NCI-H2171 (cell line): Measurements from ENCODE around the gene SLC25A48.
A peak's percentile ranks its signal among the peaks of the same experiment; 100 is the strongest.

Experiments used
- DNase-seq: peaks from one replicate; lab custom pipeline; 2025; lab: John Stamatoyannopoulos, UW

SLC25A48 gene, protein sequence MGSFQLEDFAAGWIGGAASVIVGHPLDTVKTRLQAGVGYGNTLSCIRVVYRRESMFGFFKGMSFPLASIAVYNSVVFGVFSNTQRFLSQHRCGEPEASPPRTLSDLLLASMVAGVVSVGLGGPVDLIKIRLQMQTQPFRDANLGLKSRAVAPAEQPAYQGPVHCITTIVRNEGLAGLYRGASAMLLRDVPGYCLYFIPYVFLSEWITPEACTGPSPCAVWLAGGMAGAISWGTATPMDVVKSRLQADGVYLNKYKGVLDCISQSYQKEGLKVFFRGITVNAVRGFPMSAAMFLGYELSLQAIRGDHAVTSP

DNA sequence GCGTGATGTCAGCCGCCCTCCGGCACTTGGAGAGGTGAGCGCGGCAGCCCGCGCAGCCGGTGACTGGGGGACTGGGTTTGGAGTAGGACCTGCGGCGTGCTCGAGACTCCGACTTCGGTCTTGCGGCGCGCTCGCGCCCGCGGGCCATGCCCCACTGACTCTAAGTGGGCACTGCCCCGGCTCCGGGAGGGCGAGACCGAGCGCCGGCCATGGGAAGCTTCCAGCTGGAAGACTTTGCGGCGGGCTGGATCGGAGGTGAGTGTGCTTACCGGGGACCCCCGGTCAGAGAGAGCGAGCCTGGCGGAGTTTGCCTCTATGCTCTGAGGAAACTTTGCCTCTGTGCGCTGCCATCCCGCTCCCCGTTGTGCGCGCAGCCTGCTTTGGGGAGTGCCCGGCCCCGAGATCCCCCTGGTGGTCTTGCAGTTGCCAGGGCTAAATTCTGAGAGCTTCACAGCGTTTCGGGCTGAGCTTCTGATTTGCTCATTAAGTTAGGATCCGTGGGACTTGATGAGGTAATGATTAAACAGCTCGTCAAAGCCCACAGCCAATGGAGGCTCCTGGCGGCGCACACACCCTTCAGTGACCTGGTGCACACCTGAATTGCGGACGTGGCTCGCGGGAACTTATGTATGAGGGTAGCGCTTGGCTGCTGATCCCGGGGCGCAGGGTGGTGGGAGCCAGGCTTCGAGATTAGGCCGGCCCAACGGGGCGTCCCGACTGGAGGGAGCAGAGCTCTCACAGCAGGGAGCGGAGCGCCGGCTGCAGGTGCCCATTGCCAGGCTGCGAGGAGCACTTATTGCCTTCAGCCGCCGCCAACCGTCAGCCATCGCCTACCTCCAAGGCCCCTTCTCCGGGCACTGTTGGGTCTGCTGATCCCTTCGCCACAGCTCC lies at the start of gene SLC25A48:
TSS of gene SLC25A48 (plus strand) at position 25 of the 891 bp plus-strand sequence. CDS start at position 210, 185 bp downstream.
- DNase-seq = peak; percentile 70

DNA sequence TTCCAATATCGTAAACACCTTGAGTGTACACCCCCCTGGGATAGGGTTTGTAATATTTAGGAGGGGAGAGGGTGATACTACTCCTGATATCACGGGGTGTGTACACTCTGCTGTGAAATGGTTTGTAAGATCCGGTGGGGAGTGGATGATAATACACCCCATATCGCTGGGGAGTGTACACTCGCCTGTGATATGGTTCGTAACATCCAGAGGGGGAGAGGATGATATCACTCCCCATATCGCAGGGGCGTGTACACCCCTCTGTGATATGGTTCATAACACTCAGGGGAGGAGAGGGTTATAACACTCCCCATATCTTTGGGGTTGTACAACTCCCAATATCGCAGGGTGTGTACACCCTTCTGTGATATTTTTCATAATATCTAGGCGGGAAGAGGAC lies 33.8 kb upstream of the SLC25A48 start:
- no peak for DNase-seq

DNA sequence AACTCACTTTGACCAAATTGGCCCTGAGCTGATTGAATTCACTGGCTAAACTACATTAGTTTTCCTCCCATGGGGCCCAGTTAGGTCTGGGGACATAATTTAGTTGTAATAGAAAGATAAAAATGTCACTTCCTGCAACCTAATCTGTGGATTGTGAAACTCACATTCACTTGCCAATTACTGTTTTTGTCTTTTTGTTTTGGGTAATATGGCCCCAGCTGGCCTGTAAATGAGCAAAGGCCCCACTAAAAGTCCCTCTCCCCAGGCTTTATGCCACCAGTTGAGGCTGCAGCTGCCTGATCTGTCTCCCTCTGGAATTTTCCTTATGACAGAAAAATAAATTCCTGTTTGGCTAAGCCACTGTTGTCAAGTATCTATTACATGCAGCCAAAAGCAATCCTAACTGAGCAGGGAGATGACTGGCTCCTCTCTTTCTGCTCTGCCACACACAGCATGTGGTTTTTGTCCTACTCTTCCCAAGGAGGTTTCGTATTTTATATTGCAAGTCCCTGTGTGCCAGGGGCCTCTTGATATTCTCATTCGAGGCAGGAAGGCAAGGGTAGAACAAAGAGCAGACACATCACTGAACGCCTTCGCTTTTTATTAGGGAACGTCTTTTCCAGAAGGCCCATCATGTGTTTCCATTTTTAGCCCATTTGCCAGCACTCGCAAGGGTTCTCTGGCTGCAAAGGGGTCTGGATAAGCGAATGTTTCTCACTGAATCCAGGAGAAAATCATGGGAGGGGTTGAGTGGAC lies 24.1 kb upstream of the SLC25A48 start:
- DNase-seq = no peak

DNA sequence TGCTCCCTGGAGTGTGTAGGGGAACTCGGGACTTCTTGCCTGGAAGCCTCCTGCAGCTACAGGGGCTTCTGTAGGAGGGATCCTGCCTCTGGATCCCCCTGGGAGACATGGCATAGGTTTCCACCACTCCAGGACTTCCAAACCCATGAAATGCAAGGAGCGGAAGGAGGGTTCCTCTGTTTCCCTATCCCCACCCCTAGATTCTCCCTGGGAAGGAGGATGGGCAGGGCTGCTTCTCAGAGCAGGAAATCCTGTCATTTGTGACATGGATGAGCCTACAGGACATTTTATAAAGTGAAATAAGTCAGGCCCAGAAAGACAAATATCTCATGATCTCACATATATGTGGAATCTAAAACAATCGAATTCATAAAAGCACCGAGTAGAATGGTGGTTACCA lies 23.5 kb upstream of the SLC25A48 start:
- DNase-seq = no peak

DNA sequence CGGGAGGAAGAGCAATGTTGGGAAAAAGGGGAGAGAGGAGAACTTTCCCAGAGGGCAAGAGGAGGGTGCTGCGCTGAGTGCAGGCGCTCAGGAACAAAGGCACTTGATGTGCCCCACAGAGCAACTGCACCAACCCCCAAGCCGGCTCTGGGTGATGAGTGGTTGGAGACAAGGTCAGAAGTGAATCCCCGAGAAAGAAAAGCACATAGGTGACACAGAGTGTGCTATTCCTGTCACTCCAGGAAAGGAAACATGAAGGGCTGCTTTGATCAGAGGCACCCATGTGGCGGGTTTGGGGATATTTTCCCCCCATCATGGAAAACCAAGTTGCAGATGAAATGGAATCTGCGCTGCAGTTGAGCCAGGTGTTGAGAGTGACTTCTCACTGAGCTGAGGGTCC lies 20.7 kb upstream of the SLC25A48 start:
- no peak for DNase-seq

DNA sequence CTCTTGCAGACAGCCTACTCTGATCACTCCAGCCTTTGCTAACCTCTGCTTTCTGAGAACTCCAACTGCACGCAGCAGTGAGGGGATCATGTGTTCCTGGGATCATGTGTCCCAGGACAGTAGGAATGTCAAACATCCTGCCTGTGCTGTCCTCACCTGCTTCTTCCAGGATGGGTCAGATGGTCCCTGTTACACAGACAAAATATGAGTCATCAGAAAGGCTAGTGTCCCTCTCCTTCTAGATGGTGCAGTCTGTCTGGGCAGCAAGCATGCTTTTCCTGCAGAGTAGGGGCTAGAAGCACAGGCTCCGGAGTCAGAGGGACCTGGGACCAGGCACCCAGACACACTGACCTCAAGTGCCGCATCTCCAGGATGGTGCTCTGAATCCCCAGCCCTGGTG lies 20.1 kb upstream of the SLC25A48 start:
- DNase-seq = no peak

DNA sequence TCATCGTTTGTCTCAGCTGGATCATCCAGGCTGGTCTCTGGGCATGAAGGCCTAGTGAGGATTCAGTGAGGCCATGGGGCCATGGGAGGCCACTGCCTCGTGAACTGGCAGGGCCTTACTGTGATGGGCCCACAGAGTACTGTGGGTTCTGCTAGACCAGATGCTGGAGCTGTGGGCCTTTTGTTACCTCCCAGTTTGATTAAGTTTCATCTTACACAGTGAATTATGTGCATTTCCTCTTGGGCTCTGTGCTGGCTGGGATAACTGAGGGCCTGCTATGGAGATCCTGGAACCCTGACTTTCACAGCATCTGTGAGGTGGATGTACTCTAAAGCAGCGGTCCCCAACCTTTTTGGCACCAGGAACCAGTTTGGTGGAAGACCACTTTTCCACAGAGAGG lies 19.7 kb upstream of the SLC25A48 start:
- no peak for DNase-seq

DNA sequence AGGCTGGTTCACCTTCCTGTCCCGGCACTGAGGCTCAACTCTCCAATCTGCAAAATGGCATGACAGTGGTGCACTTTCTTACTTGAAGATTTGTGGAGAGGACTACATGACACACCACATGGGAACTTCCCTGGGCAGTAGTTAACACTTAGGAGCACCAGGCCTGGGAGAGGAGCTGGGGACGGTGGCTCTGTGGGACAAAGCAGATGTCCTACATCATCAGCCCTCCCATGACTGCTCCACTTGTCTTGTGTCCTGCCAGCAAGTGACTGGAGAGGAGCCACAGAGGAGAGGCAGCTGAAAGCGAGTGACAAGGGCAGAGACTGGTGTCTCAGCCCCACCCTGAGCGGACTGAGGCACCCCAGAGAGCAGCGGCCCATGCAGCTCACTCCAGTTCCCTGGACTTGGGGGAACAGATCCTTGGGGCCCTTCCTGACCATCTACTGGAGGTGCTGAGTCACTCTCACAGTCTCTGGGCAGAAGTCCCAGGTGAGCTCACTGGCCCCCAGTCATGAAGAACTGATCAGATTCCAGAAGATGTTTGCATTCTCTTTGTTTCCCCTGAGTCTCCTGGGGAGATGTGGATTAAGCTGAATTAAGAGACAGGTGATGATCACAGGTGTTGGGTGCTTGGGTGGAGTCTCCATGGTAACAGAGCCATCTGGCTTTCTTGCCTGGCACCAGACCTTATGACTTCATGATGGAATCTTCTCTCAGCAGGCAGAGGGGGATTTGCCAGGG lies 13.2 kb upstream of the SLC25A48 start:
- DNase-seq = peak; percentile 71

DNA sequence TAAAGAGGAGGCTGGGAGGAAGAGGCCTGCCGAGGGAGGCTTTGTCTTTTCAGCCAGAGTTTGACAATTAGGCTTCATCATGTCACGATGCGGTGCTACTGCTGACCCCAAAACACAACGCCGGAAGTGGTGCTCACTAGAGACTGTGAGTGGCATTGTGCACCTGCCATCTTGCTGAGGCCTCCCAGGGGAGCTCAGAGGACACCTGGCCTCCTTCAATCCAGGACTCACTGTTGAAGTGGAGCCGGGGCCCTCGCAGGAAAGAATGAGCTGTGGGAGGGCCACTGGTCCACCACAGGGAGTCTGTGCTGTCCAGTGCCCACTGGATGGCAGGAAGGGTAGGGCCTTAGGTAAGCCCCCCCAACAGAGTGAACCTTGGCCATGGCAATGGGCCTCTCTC lies 12.7 kb upstream of the SLC25A48 start:
- peak; percentile 71 for DNase-seq

DNA sequence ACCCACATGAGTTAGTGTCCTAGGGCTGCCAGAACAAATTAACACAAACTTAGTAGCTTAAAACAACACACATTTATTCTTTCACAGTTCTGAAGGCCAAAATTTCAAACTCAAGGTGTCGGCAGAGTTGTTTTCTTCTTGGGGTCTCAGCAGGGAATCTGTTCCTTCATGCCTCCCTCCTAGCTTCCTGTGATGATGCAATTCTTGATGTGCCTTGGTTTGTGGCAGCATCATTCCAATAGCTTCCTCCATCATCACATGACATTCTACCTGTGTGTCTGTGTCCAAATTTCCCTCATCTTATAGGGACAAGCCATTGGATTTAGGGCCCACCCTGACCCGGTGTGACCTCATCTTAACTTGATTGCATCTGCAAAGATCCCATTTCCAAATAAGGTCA lies 12.2 kb upstream of the SLC25A48 start:
- DNase-seq = no peak

DNA sequence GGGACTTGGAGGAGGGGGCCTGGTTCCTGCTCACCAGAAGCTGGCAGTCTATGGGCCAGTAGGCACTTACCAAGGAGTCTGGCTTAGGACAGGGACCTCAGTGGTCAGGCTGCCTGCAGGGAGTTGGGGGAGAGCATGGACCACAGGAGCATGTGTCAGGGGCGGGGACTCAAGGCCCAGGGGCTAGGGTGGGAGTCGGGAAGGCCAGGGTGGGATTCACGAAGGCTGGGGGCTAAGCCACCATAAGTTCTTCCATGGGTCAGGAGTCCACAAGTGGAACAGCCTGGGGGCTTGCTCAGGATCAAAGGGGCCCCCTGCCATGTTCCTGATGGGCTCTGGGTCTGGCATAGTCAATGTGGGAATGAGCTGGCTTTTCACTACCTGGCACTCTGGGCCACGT lies 11.5 kb upstream of the SLC25A48 start:
- DNase-seq = no peak

DNA sequence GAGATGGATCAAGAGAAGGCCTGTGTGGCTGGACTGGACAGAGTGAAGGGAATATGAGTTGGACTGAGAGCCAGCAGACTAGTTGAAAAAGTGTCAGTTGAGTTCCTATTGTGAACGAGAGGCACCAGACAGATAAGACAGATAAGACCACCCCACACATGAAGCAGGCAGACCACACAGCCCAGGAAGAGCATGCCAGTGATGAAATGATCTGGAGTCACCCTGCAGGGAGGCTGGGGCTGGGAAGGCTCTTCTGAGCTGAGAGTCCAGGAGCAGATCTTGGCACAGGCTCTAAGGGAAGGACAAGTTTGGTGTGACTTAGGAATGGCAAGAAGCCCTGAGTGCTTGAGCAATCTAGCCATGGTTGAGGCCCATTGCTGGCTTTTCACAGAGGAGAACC lies 10.6 kb upstream of the SLC25A48 start:
- no peak for DNase-seq

DNA sequence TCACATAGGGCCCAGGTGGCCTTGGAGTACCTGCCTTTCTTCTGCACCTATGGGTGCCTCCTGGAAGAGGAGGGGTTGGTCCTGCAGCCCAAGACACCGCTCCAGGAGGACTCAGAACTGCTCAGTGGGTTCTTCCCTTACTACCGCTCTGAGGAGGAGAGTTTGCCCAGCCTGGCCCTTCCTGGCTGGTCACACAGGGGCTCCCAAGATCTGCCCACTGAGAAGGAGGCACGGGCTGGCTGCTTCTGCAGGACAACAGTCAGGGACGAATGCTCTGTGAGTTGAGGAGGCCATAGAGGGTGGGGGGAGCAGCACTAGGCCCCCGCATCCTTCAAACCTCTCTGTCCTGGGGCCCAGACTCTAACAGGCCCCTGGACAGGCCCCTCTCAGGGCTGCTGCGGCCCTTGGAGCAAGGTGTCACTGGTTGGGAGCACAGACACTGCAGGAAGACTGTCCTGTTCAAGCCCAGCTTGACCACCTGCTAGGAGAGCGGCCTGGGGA lies 9.9 kb upstream of the SLC25A48 start:
- DNase-seq = no peak

DNA sequence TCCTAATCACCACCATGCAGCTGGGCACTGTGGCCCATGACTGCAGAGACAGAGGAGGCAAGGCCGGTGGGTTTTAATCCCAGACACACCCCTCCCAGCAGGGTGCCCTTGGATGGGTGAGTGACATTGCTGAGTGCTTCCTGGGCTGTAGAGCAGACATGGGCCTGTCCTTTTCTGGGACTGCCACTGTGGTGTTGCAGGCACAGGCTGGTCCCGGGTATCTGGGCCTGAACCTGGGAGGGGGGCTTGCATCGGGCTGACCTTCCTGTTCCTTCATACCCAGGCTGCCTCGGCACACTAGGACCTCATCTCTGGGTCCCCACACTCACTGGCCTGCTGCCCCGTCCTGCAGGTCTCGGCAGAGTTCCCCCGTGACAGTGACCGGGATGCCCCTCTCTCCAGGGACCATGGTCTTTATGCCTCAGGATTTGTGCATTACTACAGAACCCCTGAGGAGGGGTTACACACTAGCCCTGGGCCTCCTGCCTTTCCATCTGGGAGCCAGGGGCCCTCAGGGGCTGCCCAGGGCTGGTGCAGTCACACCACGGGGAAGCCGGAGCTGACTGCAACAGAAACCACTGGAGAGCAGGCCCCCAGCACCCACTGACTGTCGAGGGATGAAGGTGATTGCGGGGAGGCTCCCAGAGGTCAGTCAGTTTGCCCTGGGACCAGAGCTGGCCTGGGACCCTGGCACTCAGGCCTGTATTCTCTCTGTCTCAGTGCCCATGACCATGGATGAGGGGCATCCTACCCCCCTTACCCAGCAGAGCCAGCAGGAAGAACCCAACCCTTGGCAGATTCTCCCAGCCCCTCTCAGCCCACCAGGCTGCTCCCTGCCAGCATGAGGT lies 8.9 kb upstream of the SLC25A48 start:
- DNase-seq = no peak

DNA sequence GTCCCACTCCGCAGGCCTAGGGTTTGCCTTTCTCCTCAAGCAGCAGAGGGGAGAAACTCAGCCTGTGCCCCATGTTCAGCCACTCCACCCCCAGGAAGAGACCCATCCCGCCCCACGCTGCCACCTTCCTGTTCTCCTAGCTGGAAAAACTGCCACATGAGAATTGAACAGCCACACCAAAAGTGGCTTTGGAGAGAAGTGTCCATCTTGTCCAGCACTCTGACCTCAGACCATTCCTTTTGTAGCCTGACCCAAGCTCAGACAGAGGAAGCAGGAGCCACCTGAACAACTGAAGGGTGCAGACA lies 8.3 kb upstream of the SLC25A48 start:
- no peak for DNase-seq

DNA sequence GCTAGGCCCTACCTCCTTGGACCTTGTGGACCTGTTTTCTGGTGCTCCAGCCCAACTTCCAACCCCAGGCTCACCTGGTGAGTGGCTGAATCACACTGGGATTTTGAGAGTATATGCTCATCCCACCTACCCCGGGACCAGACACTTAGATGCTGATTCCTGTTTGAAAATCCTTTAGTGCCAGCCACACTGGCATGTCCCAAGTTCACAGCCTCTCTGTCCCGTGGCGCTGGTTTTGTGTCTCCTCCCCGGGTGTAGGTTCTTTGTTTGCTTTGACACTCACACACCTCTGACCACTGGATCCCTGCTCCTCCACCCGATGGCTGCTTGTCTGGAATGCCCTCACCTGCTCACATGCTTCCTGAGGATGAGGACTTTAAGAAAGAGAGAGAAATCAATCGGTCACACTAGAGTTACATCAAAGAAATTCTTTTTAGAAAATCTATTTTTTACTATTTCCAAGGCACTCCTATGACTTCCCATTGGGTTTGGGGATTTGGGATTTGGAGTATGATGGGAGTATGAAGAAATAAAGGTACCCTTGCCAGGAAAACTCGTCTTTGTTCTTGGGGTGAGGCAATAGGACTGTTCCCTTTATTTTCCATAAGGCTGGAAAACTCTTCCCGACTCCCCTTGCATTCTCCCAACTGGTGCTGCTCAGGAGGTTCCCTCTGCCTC lies 7.3 kb upstream of the SLC25A48 start:
- DNase-seq = no peak

DNA sequence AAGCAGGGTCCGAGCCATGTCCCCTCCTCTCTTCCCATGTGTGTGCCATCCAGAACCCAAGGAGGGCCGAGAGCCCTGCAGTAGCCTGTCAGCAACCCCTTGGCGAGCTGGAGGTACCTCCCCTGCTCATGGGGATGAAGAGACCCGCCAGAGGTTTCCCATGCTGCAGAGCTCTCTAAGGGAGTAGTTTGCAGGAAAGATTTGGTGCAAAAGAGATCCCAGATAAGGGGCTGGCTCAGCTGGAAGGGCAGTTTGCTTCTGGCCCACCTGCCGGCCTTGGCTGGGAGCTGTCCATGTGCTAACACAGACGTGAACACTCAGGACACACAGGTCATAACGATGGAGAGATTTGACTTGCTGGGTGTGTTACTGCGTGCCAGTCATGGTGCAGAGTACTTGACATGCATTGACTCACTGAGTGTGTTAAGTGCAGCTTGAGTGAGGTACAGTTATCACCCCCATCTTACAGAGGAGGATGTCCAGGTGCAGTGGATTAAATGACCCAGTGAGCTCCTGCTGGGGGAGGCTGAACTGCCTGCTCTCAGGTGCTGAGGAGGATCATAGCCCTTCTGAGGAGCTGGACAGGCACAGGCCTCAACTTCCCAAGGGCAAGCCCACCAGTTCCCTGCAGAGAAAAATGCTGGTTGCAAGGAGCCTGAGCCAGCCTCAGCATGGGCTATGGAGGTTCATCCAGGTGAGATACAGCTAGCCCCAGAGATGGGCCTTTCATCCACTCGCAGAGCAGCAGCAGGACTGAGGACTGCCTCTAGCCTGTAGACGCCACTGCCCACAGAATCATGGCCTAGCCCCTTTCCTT lies 6.3 kb upstream of the SLC25A48 start:
- no peak for DNase-seq

DNA sequence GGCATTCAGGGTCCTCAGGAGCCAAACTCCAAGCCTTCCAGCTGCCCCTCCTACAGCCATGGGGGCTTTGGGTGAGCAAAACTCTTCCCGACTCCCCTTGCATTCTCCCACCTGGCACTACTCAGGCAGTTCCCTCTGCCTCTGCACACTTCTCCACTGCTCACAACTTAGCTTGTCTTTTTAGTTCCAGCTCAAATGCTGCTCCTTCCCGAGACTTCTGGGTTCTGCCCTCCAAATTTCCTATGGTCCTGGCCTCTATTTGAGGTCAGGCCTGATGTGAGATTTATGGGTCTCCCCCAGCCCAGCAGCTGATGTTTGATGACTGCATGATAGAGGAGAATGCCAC lies 5.7 kb upstream of the SLC25A48 start:
- DNase-seq = no peak

DNA sequence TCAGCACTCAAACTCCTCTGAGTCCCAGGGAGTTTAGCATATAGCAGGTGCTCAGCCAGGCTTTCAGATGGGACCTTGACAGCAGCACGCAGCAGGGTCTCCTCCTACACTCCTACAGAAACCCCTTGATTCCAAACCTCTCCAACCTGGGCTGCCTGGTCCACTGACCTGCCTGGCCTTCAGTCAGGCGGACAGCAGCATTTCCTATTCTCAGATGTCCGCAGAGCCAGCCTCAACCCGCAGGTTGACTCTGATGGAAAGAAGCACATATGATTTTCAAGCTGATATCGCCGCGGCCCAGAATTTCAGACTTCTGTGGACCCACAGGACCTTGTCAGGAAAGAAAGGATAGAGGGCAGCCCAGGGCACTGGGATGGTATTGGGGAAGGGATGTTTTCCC lies 5.3 kb upstream of the SLC25A48 start:
- DNase-seq = no peak
